ENCODE measurements around the gene ERMAP. TPM values are rescaled to one million over a fixed set of nuclear protein-coding genes. Genes with fewer than 3 reads are reported as not detected.

The ERMAP gene
- total RNA-seq, 4 donors from 2014 or later: 5.8 to 13.2 (median 12.6) TPM

DNA sequence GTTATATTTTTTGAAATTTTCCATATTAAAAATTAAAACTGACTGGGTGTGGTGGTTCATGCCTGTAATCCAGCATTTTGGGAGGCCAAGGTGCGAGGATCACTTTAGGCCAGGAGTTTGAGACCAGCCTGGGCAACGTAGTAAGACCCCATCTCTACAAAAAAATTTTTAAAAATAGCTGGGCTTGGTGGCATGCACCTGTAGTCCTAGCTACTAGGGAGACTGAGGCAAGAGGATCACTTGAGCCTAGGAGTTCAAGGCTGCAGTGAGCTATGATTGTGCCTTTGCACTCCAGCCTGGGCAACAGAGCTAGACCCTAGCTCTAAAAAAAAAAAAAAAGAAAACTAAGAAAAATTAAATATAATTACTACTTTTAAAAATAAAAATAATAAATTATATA, 4.8 kb downstream of the ERMAP start:
- TF ChIP-seq CTCF (IDR thresholded peaks at IDR 0.05): no peak
- ATAC-seq (ENCODE audit: low FRiP score) (no peak), DNase-seq (ENCODE audit: low spot score) (no peak)

- ATAC-seq (ENCODE audit: low FRiP score) (no peak), DNase-seq (ENCODE audit: low spot score) (no peak)
- TF ChIP-seq CTCF (IDR thresholded peaks at IDR 0.05): no peak
Observed at GRCh38 chr1:42822800-42823392, 6.0 kb downstream of the ERMAP start.

- ATAC-seq (ENCODE audit: low FRiP score): no peak
- no peak for DNase-seq (ENCODE audit: low spot score)
- TF ChIP-seq CTCF (IDR thresholded peaks at IDR 0.05): no peak
Observed at GRCh38 chr1:42824481-42825035, 7.6 kb downstream of the ERMAP start.

- TF ChIP-seq CTCF (IDR thresholded peaks at IDR 0.05): no peak
- DNase-seq (ENCODE audit: low spot score): no peak
- no peak for ATAC-seq (ENCODE audit: low FRiP score)
Observed at GRCh38 chr1:42825036-42825851, 8.3 kb downstream of the ERMAP start.

DNA sequence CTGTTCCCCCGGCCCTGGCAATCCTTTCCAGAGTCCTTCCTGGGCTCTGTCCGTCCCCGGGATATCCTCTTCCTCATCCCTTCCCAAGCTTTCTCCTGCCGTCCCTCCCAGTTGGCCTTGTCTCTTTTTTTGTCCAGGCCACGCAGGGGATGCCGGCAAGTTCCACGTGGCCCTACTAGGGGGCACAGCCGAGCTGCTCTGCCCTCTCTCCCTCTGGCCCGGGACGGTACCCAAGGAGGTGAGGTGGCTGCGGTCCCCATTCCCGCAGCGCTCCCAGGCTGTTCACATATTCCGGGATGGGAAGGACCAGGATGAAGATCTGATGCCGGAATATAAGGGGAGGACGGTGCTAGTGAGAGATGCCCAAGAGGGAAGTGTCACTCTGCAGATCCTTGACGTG, 13.7 kb downstream of the ERMAP start:
- ATAC-seq (ENCODE audit: low FRiP score) (no peak), DNase-seq (ENCODE audit: low spot score) (no peak)
- TF ChIP-seq CTCF (IDR thresholded peaks at IDR 0.05): no peak

GRCh38 chr1:42831273-42831672, 14.4 kb downstream of the ERMAP start:
- no peak for TF ChIP-seq CTCF (IDR thresholded peaks at IDR 0.05)
- ATAC-seq (ENCODE audit: low FRiP score) (no peak), DNase-seq (ENCODE audit: low spot score) (no peak)
